GM19023 (cell line): Measurements from ENCODE around the gene LAMA3.
"Not testable (repeated sequence)": the region's sequence is repeated elsewhere in the genome, so short reads cannot be mapped to it uniquely, and the experiment has no call there.

ENCODE experiments used
- ATAC-seq: cut with Tn5 transposase; IDR thresholded peaks from one replicate; pipeline ENCODE4 v1.9.1; 2021; ENCODE audit warnings: mild to moderate bottlenecking, moderate library complexity; ENCODE audit not compliant: unreplicated experiment

Gene LAMA3

DNA sequence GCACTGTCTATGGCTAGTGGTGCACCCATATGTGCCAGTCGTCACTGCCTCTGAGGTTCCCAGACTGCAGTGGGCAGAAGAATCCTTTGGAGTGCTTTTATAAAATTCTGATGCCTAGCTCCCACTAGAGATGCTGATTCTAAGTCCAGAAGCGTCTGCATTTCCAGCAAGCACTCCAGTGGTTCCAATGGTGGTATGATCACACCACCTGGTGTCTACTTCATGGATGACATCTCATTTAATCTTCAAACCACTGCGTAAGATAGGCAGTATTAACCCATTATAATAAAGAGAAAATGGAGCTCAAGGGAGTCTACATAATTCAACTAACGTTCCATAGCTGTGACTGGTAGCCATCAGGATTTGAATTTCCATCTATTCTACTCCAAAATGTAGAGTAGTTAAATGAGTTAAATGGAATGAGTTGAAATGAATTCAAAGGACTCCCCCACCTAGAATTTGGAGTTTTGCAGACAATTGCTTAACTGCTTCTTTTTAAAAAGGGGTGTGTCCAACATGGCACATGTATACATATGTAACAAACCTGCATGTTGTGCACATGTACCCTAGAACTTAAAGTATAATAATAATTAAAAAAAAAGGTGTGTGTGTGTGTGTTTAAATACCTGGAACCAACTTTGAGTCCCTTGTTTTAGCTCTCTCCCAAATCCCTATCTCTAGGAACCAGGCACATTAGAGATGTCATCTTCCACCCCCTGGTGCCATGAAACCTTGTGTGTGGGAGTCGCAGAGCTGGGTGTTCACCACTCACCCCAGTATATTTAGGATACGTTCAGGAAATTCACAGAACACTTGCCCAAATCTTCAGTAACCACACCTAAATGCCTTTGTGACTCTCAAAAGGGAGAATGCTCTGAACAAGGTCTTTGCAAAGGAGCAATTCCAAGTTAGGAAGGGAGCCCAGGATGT lies 14.1 kb downstream of the LAMA3 start:
- ATAC-seq, result no peak

DNA sequence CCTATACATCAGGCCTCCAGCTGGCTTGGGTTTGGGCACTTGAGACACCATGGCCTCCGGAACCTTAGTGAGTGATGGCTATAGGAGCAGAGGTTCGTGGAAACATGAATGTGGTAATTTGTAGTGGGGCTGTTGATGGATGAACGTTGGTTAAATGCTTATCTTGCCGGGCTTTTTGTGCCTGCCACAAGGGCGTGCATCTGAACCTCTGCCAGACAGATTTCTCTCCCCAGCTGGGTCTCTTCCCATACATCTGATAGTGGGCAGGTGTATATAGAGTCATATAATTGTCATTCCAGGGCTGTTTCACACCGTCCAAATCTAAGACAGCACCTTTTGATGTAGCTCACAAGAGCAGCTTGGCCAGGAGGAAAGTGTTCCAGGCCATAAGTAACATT lies 14.7 kb downstream of the LAMA3 start:
- no peak for ATAC-seq

DNA sequence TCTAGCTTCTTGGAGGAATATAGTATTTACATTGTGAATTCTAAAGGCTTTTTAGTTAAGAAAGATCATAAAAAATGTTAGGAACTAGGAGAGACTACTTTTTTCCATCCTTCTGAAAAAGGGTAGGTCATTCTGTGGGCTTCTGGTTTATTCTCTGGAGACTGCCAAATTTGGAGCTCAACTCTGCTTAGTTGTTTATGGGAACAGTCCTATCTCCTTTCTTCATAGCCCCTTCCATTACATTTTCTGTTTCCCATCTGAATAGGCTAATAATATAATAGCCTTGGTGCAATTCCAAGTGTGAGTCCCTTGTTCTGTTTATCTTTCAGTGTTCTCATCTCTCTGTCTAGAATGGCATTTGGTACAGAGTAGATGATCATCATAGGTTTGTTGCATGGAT lies 15.6 kb downstream of the LAMA3 start:
- ATAC-seq, result no peak

DNA sequence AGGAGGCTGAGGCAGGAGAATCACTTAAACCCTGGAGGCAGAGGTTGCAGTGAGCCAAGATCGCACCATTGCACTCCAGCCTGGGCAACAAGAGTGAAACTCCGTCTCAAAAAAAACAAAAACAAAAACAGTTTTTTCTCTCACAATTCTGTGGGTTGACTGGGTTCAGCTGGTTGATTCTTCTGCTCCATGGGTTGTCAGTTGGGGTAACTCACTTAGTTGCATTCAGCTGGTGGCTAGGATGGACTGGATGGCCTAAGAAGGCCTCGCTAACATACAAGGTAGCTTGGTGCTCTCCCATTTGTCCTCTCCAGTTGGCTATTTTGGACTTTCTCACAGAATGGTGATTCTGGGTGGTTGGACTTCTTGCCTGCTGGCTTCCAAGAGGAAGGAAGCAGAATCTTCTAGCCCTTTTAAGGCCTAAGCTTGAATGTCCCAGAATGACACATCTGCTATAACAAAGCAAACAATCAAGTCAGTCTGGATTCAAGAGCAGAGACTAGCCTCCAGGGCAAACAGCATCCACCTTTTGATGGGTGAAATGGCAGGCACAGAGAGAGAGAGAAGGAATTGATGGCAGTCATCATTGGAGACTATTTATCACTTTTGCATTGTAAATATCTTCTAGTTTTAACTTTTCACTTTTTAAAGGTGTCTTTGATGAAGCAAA lies 17.9 kb downstream of the LAMA3 start:
- ATAC-seq, result no peak

DNA sequence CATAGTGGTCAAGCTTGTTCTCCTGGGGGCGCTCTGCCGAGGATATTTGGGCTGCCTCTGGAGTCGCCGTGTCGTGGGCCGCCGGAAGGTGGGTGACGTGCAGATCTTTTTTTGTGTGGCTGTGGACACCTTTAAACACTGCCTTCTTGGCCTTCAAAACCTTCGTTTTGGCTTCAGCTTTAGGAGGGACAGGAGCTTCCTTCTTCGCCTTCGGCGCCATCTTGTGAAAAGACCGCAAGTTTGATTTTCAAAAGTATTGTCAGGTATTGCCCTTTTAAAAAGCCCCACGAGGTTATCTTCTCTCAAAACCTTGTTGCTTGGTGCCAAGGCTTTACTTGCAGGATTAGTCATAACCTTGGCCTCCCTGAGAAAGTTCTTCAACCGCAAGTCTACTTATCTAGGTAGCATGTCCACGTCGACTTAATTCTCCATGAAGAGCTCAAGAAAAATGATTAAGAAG lies 20.8 kb downstream of the LAMA3 start:
- ATAC-seq, result no peak

DNA sequence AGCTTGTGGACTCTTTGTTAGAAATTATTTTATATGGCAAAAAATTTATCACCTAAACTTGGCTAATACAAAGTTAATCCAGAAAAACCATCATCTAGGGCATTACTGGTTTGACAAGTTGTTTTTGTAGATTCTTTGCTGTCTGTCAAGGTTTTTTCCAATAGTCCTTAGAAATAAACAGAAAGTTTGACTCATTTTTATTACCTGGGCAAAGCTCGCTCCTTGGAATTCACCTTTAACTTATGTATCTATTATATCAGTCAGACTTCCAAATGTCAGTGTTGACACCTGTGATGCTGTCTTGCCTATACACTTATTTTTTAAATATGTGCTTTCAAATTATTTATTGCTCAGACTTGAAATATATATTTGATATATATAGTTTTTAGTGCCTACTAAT lies 21.7 kb downstream of the LAMA3 start:
- ATAC-seq, result no peak

DNA sequence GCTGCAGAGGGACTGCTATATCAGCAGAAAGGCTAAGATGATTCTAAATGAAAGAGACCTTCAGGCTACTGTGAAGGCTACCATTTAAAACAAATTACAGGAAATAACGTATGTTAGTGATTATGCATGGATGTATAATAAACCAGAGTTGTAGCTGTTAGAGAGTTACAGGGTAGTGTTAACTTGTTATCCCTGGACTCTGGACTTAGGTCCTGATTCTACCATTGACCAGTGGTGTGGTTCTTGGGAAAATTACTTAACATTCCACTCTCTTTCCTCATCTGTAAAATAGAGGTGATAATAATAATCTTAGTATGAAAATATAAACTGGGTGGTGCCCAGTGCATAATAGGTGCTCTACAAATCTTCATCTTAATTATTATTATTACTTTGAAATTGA lies 22.2 kb downstream of the LAMA3 start:
- no peak for ATAC-seq

DNA sequence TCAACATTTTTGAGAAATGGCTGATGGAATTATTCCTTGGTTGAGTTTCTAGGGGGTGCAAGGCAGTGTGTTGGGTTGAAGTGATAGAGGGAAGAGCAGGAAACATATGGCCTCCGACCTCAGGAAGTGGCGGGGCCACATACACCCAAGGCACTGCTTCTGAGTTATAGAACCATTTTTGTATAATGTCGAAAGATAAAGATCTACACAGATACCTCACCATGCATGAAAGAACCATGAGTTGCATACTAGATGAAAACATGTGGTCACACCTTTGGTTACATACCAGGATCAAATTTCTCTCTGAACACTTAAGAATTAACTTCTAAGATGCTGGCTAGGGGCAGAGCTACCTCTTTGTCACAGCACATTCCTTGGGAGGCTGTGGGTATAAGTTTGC lies 23.2 kb downstream of the LAMA3 start:
- no peak for ATAC-seq

DNA sequence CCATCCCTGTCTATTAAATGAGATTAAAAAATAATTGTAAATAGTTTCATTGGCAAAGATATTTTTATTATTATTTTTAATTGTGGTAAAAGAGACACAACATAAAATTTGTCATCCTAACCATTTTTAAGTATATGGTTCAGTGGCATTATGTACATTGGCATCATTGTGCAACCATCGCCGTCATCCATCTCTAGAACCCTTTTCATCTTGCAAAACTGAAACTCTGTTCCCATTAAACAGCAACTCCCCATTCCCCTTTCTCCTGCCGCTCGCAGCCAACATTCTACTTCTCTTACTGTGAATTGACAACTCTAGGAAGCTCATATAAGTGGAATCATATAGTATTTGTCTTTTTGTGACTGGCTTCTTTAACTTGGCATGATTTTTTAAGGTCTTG lies 25.3 kb downstream of the LAMA3 start:
- no peak for ATAC-seq

DNA sequence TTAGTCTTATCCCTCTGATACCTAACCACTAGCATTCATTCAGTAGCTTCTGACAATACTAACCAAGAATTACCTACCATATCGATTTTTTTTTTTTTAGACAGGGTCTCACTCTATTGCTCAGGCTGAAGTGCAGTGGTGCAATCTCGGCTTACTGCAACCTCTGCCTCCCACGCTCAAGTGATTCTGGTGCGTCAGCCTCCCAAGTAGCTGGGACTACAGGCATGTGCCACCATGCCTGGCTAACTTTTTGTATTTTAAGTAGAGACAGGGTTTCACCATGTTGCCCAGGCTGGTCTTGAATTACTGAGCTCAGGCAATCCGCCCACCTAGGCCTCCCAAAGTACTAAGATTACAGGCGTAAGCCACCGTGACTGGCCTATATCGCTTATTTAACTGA lies 26.8 kb downstream of the LAMA3 start:
- not testable (repeated sequence) for ATAC-seq

DNA sequence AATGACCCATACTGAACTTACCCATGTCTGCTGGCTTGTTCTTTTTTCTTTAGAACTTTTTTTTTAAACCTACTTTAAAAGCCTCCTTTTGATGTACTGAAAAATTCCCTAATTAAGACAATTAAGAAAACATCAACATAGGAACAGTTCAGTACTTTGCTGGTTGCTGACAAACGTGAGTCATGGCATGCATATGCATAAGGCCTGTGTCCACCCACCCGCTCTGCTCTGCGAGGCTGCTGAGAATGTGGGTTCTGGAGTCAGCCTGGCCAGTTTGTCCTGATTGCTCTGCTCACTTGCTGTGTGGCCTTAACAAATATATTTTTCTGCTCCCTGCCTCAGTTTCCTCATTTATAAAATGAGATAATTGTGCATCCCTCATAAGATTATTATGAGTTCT lies 27.3 kb downstream of the LAMA3 start:
- ATAC-seq, result no peak

DNA sequence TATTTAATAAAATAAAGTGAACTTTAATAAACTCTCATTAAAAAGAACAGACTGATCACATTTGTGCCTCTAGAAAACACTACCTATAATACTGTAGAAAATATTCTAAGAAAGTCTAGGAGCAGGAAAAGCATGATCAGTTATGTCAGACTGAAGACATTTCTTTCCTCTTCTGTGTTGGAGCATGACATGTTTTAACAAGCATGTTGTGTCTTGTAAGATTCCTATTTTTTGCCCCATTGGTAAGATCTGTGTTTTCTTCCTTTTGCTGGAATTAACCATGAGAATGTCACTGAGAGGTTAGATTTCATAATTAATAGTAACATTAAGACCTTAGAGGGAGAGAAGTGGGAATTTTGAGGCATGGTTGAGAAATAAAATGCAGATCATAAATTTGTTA lies 27.7 kb downstream of the LAMA3 start:
- no peak for ATAC-seq

DNA sequence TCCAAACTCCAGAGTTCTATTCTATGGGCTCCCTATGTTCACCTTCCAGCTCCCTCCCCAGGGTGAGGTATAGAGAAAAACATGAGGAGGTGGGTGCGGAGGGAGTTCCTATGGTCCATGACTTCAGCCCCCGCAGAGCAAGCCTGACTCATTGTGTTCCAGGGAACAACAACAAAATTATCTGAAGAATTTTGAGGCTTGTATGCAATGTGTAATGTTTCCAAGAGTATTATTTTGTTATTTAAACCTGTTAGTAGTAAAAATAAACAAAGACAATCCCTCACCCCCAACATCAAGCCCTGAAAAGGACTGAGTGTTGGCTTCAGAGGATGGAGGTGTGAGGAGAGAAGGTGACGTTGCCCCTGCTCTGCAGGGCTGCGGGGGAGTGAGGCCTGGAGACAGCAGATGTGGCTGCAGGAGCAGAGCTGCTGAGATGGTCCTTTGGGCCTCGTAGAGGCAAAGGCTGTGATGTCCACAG lies 29.0 kb downstream of the LAMA3 start:
- ATAC-seq, result no peak

DNA sequence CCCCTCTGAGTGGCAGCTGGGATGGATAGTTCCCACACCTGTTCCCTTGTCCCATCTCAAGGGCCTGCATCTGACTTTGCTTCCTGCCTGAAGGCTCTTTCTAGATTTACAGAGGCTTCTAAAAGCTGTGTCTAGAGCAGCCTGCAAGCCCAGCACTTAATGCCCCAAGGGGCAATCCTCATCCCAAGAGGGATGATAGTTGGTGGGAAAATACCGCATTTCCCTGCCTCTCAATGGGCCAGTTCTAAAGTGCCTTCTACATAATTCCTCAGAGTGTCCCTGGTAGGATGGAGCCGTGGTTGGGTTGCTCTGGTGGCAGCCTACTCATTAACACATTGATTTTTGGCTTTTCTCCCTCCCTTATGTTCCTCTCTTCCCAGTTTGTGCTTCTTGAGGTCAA lies 29.5 kb downstream of the LAMA3 start:
- ATAC-seq, result no peak

DNA sequence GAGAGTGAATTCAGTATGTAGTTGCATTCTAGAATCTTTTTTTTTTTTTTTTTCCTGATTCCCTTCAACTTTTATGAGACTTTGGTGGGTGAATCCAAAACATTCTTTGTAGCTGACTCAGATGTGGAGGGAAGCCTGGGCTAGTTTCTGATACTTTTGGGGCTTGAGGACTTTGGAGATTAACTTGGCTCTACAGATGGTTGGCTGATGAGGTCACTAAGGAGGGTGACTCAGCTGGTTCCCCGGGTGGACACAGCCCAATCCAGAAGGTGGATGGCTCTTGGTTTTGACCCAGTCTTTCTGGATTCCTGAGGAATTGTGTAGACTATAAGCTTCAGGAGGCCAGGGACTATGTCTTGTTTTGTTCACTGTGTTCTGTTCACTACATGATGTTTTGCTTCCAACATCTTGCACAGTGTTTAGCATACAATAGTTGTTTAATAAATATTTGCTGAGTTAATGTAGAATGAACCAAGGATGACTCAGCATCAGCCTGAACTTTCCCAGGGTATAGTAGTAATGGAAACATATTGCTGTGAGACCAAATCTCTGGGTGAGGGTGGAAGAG lies 30.5 kb downstream of the LAMA3 start:
- ATAC-seq, result no peak

DNA sequence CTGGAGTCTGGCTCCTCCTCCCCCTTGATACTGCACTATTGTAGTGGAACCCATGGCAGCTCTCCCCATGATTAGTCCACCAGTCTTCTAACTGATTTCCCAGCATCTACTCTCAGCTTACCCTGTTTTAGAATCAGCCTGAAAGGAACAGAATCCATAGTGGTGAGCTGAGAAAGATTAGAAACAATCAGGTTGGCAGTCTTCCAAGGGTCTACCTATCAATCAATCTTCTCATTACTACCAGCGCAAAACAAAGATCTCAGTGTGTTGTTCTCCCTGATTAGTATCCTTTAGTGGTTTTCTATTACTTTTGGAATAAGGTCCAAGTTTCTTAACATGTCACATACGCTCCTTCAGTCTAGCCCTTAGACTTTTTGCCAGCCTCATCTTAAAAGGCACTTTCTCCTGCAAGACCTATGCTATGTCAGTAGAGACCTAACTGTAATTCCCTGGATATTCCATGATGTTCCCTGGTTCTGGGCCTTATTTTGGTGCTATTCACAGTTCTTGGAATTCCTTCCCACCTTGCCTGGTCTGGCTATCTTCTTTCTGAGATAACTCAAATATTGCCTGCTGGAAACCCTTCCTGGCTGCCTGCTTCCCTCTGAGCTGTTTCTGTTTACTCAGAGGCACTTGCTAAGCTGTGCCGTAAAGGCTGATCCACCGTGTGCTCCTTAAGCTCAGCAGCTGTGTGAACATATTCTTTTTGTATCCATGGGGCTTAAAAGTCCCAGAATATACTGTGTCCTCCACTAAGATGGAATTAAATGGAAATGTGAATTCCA lies 32.6 kb downstream of the LAMA3 start:
- no peak for ATAC-seq

DNA sequence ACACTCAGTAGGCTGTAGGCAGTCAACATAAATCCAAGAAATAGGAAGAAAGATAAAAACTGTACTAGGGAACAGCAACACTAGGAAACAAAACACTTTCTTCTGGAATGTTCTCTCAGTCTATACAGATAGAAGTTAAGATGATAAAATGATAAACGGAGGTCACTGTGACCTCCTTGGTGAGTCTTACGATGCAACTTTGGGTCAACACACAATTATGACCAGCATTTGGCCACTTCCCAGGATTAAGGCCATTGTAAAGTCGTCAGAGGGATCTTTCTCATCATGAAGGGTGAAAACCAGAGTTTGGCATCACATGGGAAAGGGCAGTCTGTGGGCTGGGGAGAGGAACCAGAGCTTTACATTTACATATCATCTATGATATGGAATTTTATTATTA lies 33.4 kb downstream of the LAMA3 start:
- no peak for ATAC-seq

DNA sequence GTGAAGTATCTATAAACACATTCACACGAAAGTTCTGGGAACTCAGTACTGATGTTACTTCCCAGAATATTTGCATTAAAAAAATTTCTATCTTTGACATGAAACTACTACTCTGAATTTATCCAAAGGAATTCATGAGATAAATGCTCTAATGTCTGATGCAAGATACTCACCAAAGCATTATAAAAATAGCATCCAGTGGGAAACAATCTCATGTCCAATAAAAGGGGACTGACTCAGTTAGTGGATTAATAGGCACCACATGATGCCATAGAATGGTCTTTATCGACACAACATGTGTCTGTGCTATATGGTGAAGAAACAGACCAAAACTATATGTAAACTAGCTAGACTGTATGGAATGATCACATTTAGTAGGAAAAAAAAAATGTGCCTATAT lies 33.9 kb downstream of the LAMA3 start:
- no peak for ATAC-seq

DNA sequence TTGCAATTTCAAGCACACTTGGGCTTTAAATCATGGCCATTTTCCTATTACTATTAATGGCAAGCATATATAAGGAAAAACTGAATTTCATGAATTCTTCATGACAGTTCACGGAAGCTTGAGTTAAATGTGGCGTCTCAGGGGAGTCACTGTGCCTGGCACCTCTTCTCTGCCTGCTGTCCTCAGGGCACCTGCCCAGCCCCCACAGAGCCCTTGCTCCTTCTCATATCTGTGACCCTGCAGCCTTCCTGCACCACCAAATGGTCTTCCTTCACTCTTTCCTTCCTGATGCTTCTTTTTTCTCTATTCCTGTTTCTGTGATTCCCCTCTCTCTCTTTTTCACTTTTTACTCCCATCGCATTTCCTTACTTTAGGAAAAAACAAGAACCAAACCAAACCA lies 35.4 kb downstream of the LAMA3 start:
- ATAC-seq, result no peak

DNA sequence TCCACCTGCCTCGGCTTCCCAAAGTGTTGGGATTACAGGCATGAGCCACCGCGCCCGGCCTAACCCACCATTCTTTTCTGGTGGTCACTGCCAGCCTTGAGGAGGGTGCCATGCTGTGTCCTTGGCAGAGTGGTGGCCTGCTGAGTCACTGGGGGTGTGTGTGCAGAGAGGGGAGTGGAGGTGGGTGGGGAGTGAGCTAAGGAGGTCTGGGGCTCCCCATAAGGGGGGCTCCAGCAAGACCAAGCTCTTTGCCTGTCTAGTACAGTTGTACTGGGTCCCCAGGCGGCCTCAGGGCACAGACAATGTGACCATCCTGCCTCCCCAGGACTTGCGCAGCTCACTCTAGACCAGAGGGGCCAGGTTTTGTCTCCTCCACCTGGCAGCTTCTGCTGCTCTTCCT lies 36.1 kb downstream of the LAMA3 start:
- no peak for ATAC-seq
